Measurements from ENCODE around the gene FSIP1.

GRCh38 chr15:39565851-39566250 lies 216.8 kb downstream of the FSIP1 start:
- TF ChIP-seq, protein P1, sequence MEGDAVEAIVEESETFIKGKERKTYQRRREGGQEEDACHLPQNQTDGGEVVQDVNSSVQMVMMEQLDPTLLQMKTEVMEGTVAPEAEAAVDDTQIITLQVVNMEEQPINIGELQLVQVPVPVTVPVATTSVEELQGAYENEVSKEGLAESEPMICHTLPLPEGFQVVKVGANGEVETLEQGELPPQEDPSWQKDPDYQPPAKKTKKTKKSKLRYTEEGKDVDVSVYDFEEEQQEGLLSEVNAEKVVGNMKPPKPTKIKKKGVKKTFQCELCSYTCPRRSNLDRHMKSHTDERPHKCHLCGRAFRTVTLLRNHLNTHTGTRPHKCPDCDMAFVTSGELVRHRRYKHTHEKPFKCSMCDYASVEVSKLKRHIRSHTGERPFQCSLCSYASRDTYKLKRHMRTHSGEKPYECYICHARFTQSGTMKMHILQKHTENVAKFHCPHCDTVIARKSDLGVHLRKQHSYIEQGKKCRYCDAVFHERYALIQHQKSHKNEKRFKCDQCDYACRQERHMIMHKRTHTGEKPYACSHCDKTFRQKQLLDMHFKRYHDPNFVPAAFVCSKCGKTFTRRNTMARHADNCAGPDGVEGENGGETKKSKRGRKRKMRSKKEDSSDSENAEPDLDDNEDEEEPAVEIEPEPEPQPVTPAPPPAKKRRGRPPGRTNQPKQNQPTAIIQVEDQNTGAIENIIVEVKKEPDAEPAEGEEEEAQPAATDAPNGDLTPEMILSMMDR (IDR thresholded peaks at IDR 0.05), result no peak
- no peak for TF ChIP-seq POLR2AphosphoS5 (IDR thresholded peaks at IDR 0.05)
